GM18526 (cell line): ENCODE results near the gene SAP30.

Experiments used
- POLR2A ChIP-seq: IDR thresholded peaks from 3 replicates; pipeline ENCODE4 v1.6.1; 2011; ENCODE audit not compliant: insufficient read length; ENCODE audit errors: extremely low read depth

The SAP30 gene, protein sequence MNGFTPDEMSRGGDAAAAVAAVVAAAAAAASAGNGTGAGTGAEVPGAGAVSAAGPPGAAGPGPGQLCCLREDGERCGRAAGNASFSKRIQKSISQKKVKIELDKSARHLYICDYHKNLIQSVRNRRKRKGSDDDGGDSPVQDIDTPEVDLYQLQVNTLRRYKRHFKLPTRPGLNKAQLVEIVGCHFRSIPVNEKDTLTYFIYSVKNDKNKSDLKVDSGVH

GRCh38 chr4:173370477-173371291 is at the start of gene SAP30:
SAP30 (plus strand) TSS chr4:173370954; CDS start chr4:173371183, 229 bp downstream.
- TF ChIP-seq POLR2A: peak; percentile 98

GRCh38 chr4:173325007-173325736 is 45.6 kb upstream of the SAP30 start:
- no peak for TF ChIP-seq POLR2A

DNA sequence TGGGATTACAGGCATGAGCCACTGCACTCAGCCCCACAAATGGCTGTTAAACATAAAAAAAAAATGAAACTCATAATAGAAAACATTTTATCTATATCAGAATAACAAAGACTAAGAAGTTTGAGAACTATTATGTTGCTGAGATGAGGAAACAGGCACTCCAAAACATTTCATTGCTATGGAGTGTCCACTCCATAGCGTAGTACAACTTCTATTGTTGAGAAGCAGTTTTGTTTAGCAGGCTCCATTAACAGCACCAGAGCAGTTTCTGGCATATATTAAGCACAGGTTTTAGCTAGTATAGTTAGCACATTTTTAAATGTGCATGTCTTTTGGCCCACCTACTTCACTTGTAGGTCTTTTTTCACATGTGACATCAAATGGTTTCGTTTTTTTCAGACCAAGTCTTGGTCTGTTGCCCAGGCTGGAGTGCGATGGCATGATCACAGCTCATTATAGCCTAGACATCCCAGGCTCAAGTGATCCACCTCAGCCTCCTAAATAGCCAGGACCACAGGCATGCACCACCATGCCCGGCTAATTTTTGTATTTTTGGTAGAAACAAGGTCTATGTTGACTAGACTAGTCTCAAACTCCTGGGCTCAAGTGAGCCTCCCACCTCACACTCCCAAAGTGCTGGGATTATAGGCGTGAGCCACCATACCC is 42.4 kb upstream of the SAP30 start:
- no peak for TF ChIP-seq POLR2A

- TF ChIP-seq POLR2A: no peak
These were observed 40.2 kb upstream of the SAP30 start for GRCh38 chr4:173330590-173330989.

DNA sequence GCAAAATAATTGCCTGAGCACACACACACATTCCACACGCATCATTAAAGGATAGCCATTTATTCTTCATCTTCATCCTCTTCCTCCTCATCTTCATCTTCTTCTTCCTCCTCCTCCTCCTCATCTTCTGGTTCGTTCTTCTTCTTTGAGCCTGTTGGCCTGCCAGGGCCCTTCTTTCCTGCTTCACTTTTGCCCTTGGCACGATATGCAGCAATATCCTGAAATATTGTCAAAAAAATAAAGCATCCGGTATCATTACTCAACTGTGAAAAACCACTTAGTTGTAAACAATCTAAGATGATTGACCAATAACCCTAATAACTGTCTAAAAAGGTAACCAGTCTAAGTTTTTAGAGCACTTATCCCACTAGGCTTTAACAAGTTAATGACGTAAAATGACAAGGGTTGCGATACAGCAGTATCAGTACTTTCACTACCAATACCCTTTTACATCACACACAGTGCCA is 38.7 kb upstream of the SAP30 start:
- TF ChIP-seq POLR2A: no peak

GRCh38 chr4:173332963-173333657 is 37.6 kb upstream of the SAP30 start:
- no peak for TF ChIP-seq POLR2A

DNA sequence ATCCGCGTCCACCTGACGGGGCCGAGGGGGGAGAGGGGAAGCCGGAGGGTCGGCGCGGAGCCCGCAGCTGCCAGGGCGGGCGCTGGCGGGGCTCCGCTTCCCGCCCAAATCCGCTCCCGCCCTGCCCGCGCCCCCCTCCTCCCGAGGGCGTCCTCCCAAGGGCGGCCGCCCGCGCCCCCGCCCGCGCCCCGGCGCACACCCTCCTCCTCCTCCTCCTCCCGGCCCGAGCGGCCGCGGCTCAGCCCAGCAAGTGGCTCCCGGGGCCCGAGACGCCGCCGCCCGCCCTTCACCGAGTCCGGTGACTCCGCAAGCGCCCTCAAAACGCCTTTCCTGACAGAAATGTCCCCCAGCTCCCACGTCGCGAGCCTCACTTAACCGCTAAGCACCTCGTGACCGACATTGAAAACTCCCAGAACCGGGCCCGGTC is 37.1 kb upstream of the SAP30 start:
- TF ChIP-seq POLR2A: no peak

GRCh38 chr4:173334085-173334890 is 36.5 kb upstream of the SAP30 start, which contains the start of gene HMGB2:
HMGB2 (minus strand) TSS chr4:173334358; CDS start chr4:173333649, 709 bp downstream.
- peak; percentile 98 for TF ChIP-seq POLR2A

GRCh38 chr4:173334891-173335752 is 35.6 kb upstream of the SAP30 start:
- peak; percentile 70 for TF ChIP-seq POLR2A

DNA sequence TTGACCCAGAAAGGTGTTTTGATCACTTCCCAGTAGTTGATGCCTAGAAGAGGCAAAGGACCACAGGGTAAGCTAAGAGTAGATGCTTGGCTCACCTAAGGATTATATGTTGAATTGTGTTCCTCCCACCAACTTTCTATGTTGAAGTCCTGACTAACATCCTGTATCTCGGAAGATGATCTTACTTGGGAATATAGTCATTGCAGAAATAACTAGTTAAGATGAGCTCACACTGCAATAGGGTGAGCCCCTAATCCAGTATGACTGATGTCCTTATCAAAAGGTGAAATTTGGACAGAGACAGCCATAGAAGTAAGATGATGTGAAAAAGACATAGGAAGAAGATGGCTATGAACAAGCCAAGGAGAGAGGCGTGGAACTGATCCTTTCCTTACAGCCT is 33.3 kb upstream of the SAP30 start:
- no peak for TF ChIP-seq POLR2A

GRCh38 chr4:173343832-173344397 is 26.8 kb upstream of the SAP30 start:
- TF ChIP-seq POLR2A: no peak

DNA sequence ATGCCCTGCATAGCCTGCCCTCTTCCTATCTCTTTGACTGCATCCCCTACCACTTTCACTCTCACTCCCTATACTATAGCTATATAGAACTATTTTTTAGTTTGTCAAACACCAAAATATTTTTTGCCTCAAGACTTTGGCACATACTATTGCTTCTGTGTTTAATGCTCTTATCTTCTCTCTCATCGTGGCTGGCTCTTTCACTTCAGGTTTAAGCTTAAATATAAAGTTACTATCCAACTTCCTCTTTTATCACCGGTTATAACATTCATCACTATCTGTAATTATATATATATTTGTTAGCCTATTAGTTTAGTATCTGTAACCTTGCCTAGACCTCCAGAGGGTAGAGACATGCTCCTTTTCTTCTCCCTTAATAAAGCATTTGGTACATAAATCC is 25.1 kb upstream of the SAP30 start:
- TF ChIP-seq POLR2A: no peak
